Measurements from ENCODE around the gene IL15.

DNA sequence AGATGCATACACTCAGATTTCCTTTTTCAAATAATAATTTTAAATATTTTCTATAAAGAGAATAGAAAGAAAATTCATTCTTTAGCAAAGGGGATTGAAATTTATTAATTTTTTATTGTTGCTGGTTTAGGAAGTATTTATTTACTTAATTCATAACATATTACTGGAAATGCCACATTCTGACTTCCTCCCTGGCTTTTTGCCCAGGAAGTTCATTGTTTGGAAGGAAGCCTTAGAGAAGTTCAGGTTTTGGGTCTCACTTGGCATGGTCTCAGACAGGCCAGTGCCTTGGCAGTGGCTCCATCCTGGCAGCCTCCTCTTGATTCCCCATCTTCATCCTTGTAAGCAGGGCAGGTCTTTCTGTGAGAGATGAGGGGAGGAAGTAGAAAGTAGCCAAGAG is 50.5 kb downstream of the IL15 start:
- TF ChIP-seq, protein P1, sequence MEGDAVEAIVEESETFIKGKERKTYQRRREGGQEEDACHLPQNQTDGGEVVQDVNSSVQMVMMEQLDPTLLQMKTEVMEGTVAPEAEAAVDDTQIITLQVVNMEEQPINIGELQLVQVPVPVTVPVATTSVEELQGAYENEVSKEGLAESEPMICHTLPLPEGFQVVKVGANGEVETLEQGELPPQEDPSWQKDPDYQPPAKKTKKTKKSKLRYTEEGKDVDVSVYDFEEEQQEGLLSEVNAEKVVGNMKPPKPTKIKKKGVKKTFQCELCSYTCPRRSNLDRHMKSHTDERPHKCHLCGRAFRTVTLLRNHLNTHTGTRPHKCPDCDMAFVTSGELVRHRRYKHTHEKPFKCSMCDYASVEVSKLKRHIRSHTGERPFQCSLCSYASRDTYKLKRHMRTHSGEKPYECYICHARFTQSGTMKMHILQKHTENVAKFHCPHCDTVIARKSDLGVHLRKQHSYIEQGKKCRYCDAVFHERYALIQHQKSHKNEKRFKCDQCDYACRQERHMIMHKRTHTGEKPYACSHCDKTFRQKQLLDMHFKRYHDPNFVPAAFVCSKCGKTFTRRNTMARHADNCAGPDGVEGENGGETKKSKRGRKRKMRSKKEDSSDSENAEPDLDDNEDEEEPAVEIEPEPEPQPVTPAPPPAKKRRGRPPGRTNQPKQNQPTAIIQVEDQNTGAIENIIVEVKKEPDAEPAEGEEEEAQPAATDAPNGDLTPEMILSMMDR (IDR thresholded peaks at IDR 0.05) = no peak
- TF ChIP-seq POLR2A (IDR thresholded peaks at IDR 0.05) (no peak), POLR2AphosphoS5 (IDR thresholded peaks at IDR 0.05; ENCODE audit: insufficient read depth in 1 of 2, low read depth in 1 of 2) (no peak)
